Activated CD4-positive, alpha-beta memory T cell treated with anti-CD3 and anti-CD28 coated beads, Interleukin-2, amount 10 ng/mL, durations not matched to agents 7 days and 5 days (primary cell): ENCODE measurements around the gene LIN54. TPM values are rescaled to one million over a fixed set of nuclear protein-coding genes. Genes with fewer than 3 reads are reported as not detected.

Experiments used
- total RNA-seq, 2 experiments: library from RNA; stranded (reverse); gene quantifications; one replicate each; pipeline ENCODE4 v1.2.3, GENCODE V29; 2021

The LIN54 gene
- total RNA-seq, 2 experiments from 2014 or later, result 34.6 to 36.9 TPM

Other genes with a start within 250 kb of the LIN54 start
- gene SCD5, start 212.0 kb downstream of the LIN54 start, total RNA-seq, result under 1 TPM; 0.20 to 0.45 TPM
- gene SEC31A, start 119.7 kb downstream of the LIN54 start, total RNA-seq, result 100 to 1,000 TPM; 102 to 108 TPM
- gene THAP9, start 110.1 kb downstream of the LIN54 start, total RNA-seq, result 1 to 10 TPM; 2.0 to 2.4 TPM
- gene COPS4, start 24.4 kb upstream of the LIN54 start, total RNA-seq, result 10 to 100 TPM; 30.9 to 32.8 TPM
- 100 to 1,000 TPM; 182 to 183 TPM for gene PLAC8, start 103.9 kb upstream of the LIN54 start, total RNA-seq